Fibroblast of lung (primary cell): ENCODE measurements around the gene PEX5. TPM values are rescaled to one million over a fixed set of nuclear protein-coding genes. Genes with fewer than 3 reads are reported as not detected.
A peak's percentile ranks its signal among the peaks of the same experiment; 100 is the strongest.

Source experiments
- DNase-seq, 2 donors: peaks; one replicate each; pipeline versions ENCODE4 v3.0.0 to v3.0.0-alpha.2; 2010; ENCODE audit warnings: low read depth in 2 of 2
- H2AFZ ChIP-seq: 2 replicates; pipeline ENCODE4 v1.5.1; 2012; ENCODE audit warnings: low read length, control low read depth, inconsistent platforms
- H3K27ac ChIP-seq: 2 replicates; pipeline ENCODE4 v1.5.1; 2011; ENCODE audit warnings: low read length, control low read depth; ENCODE audit not compliant: insufficient read depth
- H3K27me3 ChIP-seq: 2 replicates; pipeline ENCODE4 v1.5.1; 2011; ENCODE audit warnings: mild to moderate bottlenecking, low read length; ENCODE audit not compliant: control insufficient read depth, insufficient read depth
- H3K36me3 ChIP-seq: 2 replicates; pipeline ENCODE4 v1.5.1; 2011; ENCODE audit warnings: low read length; ENCODE audit not compliant: control insufficient read depth, insufficient read depth
- H3K4me1 ChIP-seq: 2 replicates; pipeline ENCODE4 v1.5.1; 2011; ENCODE audit warnings: low read length; ENCODE audit not compliant: control insufficient read depth, insufficient read depth; ENCODE audit errors: extremely low read depth
- H3K4me2 ChIP-seq: 2 replicates; pipeline ENCODE4 v1.5.1; 2011; ENCODE audit warnings: low read length, control low read depth; ENCODE audit not compliant: insufficient read depth; ENCODE audit errors: extremely low read depth
- H3K4me3 ChIP-seq, 4 experiments: fragments of 200-600 bp in 1 of 4; sonication (generic) in 1 of 4; replicated peaks in 1 of 4; 2 replicates each; pipeline ENCODE4 v1.5.1; 2011 to 2016; ENCODE audit warnings: low read length in 4 of 4, low read depth in 3 of 4, mild to moderate bottlenecking in 3 of 4, control low read depth in 2 of 4, inconsistent platforms in 1 of 4, mixed read lengths in 1 of 4; ENCODE audit not compliant: insufficient read depth in 1 of 4; ENCODE audit errors: control extremely low read depth in 1 of 4
- H3K79me2 ChIP-seq: 2 replicates; pipeline ENCODE4 v1.5.1; 2012; ENCODE audit warnings: mild to moderate bottlenecking, low read length, inconsistent platforms; ENCODE audit not compliant: control insufficient read depth, insufficient read depth
- H3K9ac ChIP-seq: 2 replicates; pipeline ENCODE4 v1.5.1; 2011; ENCODE audit warnings: mild to moderate bottlenecking, low read length, control low read depth; ENCODE audit not compliant: insufficient read depth
- H3K9me3 ChIP-seq: 2 replicates; pipeline ENCODE4 v1.5.1; 2012; ENCODE audit warnings: low read depth, low read length; ENCODE audit not compliant: control insufficient read depth, insufficient read depth
- H4K20me1 ChIP-seq: 2 replicates; pipeline ENCODE4 v1.5.1; 2011; ENCODE audit warnings: low read length; ENCODE audit not compliant: control insufficient read depth, insufficient read depth; ENCODE audit errors: extremely low read depth
- CTCF ChIP-seq, 2 donors: IDR thresholded peaks in 1 of 2; conservative IDR thresholded peaks in 1 of 2; 1 replicate in 1 of 2; 2 replicates in 1 of 2; pipeline ENCODE4 v1.5.1; 2011 to 2012; ENCODE audit warnings: low read length in 2 of 2, control low read depth in 1 of 2, inconsistent platforms in 1 of 2, low read depth in 1 of 2, mild to moderate bottlenecking in 1 of 2
- EZH2 ChIP-seq: IDR thresholded peaks from 2 replicates; pipeline ENCODE4 v1.5.1; 2012; ENCODE audit warnings: low read length, control low read depth, mild to moderate bottlenecking; ENCODE audit errors: missing control alignments
- polyA plus RNA-seq, 2 donors: library from polyadenylated mRNA; depleted of rRNA in 1 of 2; stranded (reverse) in 1 of 2; unstranded in 1 of 2; fragments of >200 nt; gene quantifications; 2 replicates each; pipeline ENCODE4 v1.2.1, GENCODE V29; 2011 to 2012; ENCODE audit warnings: missing spikeins in 1 of 2
- total RNA-seq: library from RNA; depleted of rRNA; stranded (reverse); fragments of >200 nt; gene quantifications from 2 replicates; pipeline ENCODE4 v1.2.1, GENCODE V29; 2014

Gene PEX5
- total and polyA plus RNA-seq, 2 donors (not counting 1 experiment from before 2014, with no cell fraction given) = 18.7 to 23.3 TPM

DNA sequence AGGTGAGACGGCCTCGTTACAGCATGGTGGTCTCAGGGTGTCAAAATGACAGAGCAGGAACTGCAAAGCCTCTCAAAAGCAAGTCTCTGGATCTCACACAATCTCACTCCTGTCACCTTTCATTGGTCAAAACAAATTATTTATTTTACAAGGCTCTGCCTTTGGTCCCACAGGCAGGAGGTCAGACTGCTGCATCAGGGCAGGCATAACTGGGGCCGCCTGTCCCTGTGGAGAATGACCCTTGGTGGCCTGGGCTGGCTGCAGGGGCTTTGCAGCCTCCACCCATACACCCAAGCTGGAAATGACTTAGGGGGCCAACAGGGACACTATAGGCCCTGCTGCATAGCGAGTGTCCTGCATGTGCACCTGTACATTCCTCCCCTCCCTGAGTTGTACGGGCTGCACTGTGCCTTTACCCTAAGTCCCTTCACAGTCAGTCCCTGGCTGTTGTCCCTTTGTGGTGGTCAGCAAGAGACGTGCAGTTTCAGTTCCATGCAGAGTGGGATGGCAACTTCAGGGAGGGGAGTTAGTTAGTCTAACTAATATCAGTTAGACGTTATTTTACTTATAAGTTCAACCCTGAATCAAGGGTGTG, 28.1 kb downstream of the PEX5 start:
- H3K36me3 ChIP-seq = no peaks in the 10 kb centered on the region
- no peaks in the 10 kb centered on the region for H4K20me1 ChIP-seq
- H3K27me3 ChIP-seq = no peaks in the 10 kb centered on the region
- H3K9me3 ChIP-seq = no peaks in the 10 kb centered on the region
- no peak overlapping the region for H3K4me2 ChIP-seq
- DNase-seq = no peak
- H2AFZ ChIP-seq = no peak overlapping the region
- H3K9ac ChIP-seq = no peak overlapping the region
- H3K4me3 ChIP-seq = no peak overlapping the region
- H3K79me2 ChIP-seq = no peaks in the 10 kb centered on the region
- no peaks in the 10 kb centered on the region for H3K4me1 ChIP-seq
- no peak for TF ChIP-seq EZH2
- TF ChIP-seq CTCF (conservative IDR thresholded peaks at IDR 0.05 in 1 of 2, IDR thresholded peaks at IDR 0.05 in 1 of 2; ENCODE audit: low read depth in 1 of 2, low read length in 2 of 2) = no peak
- no peak overlapping the region for H3K27ac ChIP-seq

DNA sequence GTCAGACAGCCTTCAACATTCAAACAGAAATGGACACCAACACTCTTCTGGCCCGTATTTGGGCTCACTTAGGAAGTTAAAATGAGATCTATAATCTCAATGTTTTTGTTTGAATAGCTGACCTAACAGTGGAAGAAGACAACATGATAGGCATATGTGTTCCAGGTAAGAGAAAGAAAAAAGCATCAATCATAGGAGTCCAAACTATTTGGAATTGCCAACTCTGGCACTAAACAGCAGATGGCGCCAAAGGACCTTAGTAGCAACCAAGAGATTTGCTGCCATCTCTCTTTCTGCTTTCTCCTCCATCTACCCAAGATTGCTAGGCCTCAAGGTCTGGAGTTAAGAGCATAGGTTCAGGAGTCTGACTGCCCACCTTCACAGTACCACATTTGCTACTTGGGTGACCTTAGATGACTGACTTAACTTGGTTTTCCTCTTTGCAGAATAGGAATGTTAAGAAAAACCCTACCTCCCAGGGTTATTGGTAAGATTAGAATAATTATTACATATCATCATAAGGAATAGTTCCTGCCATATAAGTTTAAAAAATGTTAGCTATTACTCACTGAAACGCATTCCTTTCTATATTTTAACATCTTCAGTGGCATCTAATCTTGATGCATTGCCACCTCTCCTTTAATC, 30.2 kb downstream of the PEX5 start:
- Histone ChIP-seq H3K27me3 (no peaks in the 10 kb centered on the region), H3K9me3 (no peaks in the 10 kb centered on the region), H3K36me3 (no peaks in the 10 kb centered on the region), H3K79me2 (no peaks in the 10 kb centered on the region), H3K27ac (no peak overlapping the region), H3K4me1 (no peaks in the 10 kb centered on the region), H3K4me3 (no peak overlapping the region), H3K4me2 (no peak overlapping the region), H2AFZ (no peak overlapping the region), H4K20me1 (no peaks in the 10 kb centered on the region), H3K9ac (no peak overlapping the region)
- peak; percentile 65 to 82 for DNase-seq
- TF ChIP-seq EZH2 = no peak
- peak; percentile 94 to 97 for TF ChIP-seq CTCF (conservative IDR thresholded peaks at IDR 0.05 in 1 of 2, IDR thresholded peaks at IDR 0.05 in 1 of 2; ENCODE audit: low read depth in 1 of 2, low read length in 2 of 2)

GRCh38 chr12:7221486-7221885, 32.0 kb downstream of the PEX5 start:
- Histone ChIP-seq H3K36me3 (no peaks in the 10 kb centered on the region), H3K27ac (no peak overlapping the region), H3K4me2 (no peak overlapping the region), H3K79me2 (no peaks in the 10 kb centered on the region), H3K9ac (no peak overlapping the region), H2AFZ (no peak overlapping the region), H3K4me3 (no peak overlapping the region), H3K4me1 (no peaks in the 10 kb centered on the region), H3K27me3 (no peaks in the 10 kb centered on the region), H4K20me1 (no peaks in the 10 kb centered on the region), H3K9me3 (no peaks in the 10 kb centered on the region)
- no peak for DNase-seq
- TF ChIP-seq CTCF (conservative IDR thresholded peaks at IDR 0.05 in 1 of 2, IDR thresholded peaks at IDR 0.05 in 1 of 2; ENCODE audit: low read depth in 1 of 2, low read length in 2 of 2) = no peak
- no peak for TF ChIP-seq EZH2
